Measurements from ENCODE around the gene COL9A3. TPM values are rescaled to one million over a fixed set of nuclear protein-coding genes. Genes with fewer than 3 reads are reported as not detected.
A peak's percentile ranks its signal among the peaks of the same experiment; 100 is the strongest.

Gene COL9A3
- total RNA-seq, 1 experiment from 2014 or later: 136 TPM

- TF ChIP-seq ATF1 (CRISPR knock-in tag; IDR thresholded peaks at IDR 0.05) (no peak), FOXJ3 (CRISPR knock-in tag; IDR thresholded peaks at IDR 0.05; ENCODE audit: borderline replicate concordance) (no peak), E2F4 (CRISPR knock-in tag; IDR thresholded peaks at IDR 0.05; ENCODE audit: borderline replicate concordance, low read depth) (no peak), ZMAT4 (CRISPR knock-in tag; IDR thresholded peaks at IDR 0.05) (no peak), ATF2 (CRISPR knock-in tag; IDR thresholded peaks at IDR 0.05; ENCODE audit: borderline replicate concordance, low read depth) (no peak), ZNF532 (CRISPR knock-in tag; IDR thresholded peaks at IDR 0.05; ENCODE audit: borderline replicate concordance) (no peak), ZNF425 (CRISPR knock-in tag; conservative IDR thresholded peaks at IDR 0.05) (no peak), CTCF (IDR thresholded peaks at IDR 0.05) (no peak), GTF2I (CRISPR knock-in tag; conservative IDR thresholded peaks at IDR 0.05) (no peak), CDX4 (CRISPR knock-in tag; IDR thresholded peaks at IDR 0.05; ENCODE audit: borderline replicate concordance) (no peak)
Observed at GRCh38 chr20:62832212-62832922, 15.5 kb downstream of the COL9A3 start (continued).

- Mint-ChIP-seq H3K27me3 (ENCODE audit: low read depth) (no peaks in the 10 kb centered on the region), H3K36me3 (peaks cover 9% of the 10 kb centered on the region; the same call in 1 of the 2 replicates), H3K27ac (peak overlapping the region; percentile 63), H3K9me3 (no peaks in the 10 kb centered on the region), H3K4me1 (peaks cover 19% of the 10 kb centered on the region), H3K4me3 (peak overlapping the region; percentile 41)
- peak; percentile 14 for ATAC-seq
- ChIA-PET CTCF (interaction anchor here (0.9 to 2.2 kb wide), 3 partner anchors 10 to 55 kb away, joined by 3 to 6 read pairs (median 4); no protein-coding TSS in a partner anchor), POLR2A (interaction anchor here (1.2 kb wide), 1 partner anchor 17 kb away, joined by 4 read pairs; no protein-coding TSS in a partner anchor)
- no peak for DNase-seq (ENCODE audit: low spot score)
- TF ChIP-seq IRF2 (CRISPR knock-in tag; IDR thresholded peaks at IDR 0.05; ENCODE audit: borderline replicate concordance, low read depth): no peak
- TF ChIP-seq NFE2L1 (CRISPR knock-in tag; IDR thresholded peaks at IDR 0.05): no peak
Observed at GRCh38 chr20:62832951-62833391, 16.1 kb downstream of the COL9A3 start.

Measured in WTC11 (cell line).